OCI-LY3 (cell line): Measurements from ENCODE around the gene RASSF9.

ENCODE experiments used
- CTCF ChIP-seq: fragments of 200-600, 300-600 bp; sonication (generic); IDR thresholded peaks from 2 replicates; pipeline ENCODE4 v1.5.1; 2014; ENCODE audit warnings: antibody characterized with exemption, low read length, low read depth
- EZH2phosphoT487 ChIP-seq: fragments of 200-600 bp; shearing (Covaris generic); IDR thresholded peaks from 2 replicates; pipeline ENCODE4 v1.6.1; 2018; ENCODE audit warnings: antibody characterized with exemption, mixed run types, low read depth

- TF ChIP-seq CTCF (no peak), EZH2phosphoT487 (no peak)
Observed at GRCh38 chr12:85828576-85828975, 7.6 kb downstream of the RASSF9 start.
